GM21825 (cell line): ENCODE measurements around the gene OR1L4.

Experiments used
- ATAC-seq: cut with Tn5 transposase; IDR thresholded peaks from one replicate; pipeline ENCODE4 v1.9.1; 2021; ENCODE audit warnings: mild to moderate bottlenecking, moderate library complexity; ENCODE audit not compliant: unreplicated experiment

Gene OR1L4

GRCh38 chr9:122723690-122724089, at the start of gene OR1L4:
Gene OR1L4 (plus strand): TSS chr9:122723990. CDS start chr9:122723990, 0 bp downstream.
- ATAC-seq: no peak

- ATAC-seq: no peak
Measured at GRCh38 chr9:122684851-122685250, 38.9 kb upstream of the OR1L4 start.

GRCh38 chr9:122695696-122696095, 28.1 kb upstream of the OR1L4 start:
- no peak for ATAC-seq

GRCh38 chr9:122718038-122718437, 5.8 kb upstream of the OR1L4 start:
- ATAC-seq: no peak

GRCh38 chr9:122719218-122719617, 4.6 kb upstream of the OR1L4 start:
- ATAC-seq: no peak

- ATAC-seq: no peak
Measured at GRCh38 chr9:122742003-122742402, 18.2 kb downstream of the OR1L4 start, which contains the start of gene OR1L6. Gene OR1L6 (plus strand): TSS chr9:122742303. CDS start chr9:122749848, 7,545 bp downstream.

- ATAC-seq: no peak
Measured at GRCh38 chr9:122754825-122755224, 31.0 kb downstream of the OR1L4 start.

- ATAC-seq: no peak
Measured at GRCh38 chr9:122767817-122768216, 44.0 kb downstream of the OR1L4 start.
